ENCODE measurements around the gene RNF32.

RNF32 gene

DNA sequence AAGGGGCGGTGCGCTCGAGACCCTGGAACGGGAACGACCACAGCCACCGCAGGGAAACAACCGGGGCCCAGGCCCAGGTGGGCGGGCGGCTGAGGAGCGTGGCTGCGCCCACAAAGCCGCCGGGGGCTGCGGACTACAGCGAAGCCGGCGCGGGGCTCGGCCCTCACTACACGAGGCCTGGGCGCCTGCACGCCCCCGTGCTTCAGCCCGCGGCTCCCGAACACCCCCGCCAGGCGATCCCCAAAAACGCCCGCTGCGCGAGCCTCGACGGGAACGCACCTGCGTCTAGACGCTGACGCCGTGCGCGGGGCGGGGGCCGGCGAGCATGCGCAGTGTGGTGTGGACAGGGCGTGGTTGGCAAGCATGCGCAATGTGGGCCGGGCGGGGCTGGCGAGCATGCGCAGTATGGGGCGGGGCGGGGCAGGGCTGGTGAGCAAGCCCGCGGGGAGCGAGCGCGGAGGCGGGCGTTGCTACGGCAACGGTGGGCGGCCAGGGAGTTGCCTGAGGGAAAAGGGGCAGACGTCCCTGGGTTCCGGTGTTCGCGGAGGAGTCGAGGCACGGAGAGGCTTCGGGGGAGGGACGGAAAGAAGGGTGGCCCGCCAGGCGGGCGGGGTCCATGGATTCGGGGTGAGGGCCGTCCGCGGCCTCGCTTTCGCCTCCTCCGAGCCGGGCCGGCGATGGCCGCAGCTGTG is at the start of gene RNF32:
RNF32 (plus strand) TSS at position 518 of the 692 bp plus-strand sequence. CDS start 3,104 bp downstream, outside the sequence.
- no peaks in the 10 kb centered on the region for H3K9me3 ChIP-seq (ENCODE audit: control insufficient read depth, insufficient read depth, low read length)
- H3K36me3 ChIP-seq (ENCODE audit: control insufficient read depth, insufficient read depth, low read length) = no peaks in the 10 kb centered on the region
- peak within 1 kb of the TSS; percentile 81 for H3K4me3 ChIP-seq (ENCODE audit: low read depth, low read length)
- H3K27me3 ChIP-seq (ENCODE audit: control insufficient read depth, insufficient read depth, low read length) = peaks cover 4% of the 10 kb centered on the region
- H3K9ac ChIP-seq (ENCODE audit: low read depth, low read length) = peak within 1 kb of the TSS; percentile 90
- H3K4me1 ChIP-seq (ENCODE audit: control insufficient read depth, insufficient read depth, low read length) = peaks cover 9% of the 10 kb centered on the region

DNA sequence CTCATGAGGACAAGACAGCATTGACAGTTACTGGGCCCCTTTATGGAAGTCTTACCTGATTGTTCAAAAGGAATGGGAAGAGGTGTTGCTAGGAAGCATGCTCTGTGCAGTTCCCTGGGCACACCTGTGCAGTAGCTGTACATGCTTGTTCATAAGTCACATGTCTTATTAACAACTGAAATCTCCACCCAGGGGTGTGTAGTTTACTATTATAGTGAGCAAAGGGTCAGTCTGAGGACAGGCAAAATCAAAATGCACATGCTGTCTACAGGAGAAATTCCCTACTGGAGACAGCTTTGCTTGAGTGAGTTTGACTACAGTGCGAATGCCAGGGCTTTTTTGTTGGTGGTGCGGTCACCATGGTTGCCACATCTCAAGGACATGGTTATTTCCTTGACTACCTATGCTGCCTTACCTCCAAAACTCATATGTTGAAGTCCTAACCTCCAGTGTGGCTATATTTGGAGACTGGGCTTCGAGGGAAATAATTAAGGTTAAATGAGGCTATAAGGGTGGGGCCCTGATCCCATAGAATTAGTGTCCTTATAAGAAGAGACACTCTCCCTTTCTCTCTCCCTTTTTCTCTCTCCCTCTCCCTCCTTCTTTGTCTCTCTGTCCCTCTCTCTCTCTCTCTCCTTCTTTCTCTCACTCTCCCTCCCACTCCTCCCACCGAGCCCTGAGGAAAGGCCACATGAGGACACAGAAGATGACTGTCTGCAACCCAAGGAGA is 48.3 kb upstream of the RNF32 start:
- Histone ChIP-seq H3K27me3 (ENCODE audit: control insufficient read depth, insufficient read depth, low read length) (no peaks in the 10 kb centered on the region), H3K36me3 (ENCODE audit: control insufficient read depth, insufficient read depth, low read length) (peaks cover 4% of the 10 kb centered on the region), H3K9ac (ENCODE audit: low read depth, low read length) (no peak overlapping the region), H3K4me1 (ENCODE audit: control insufficient read depth, insufficient read depth, low read length) (no peaks in the 10 kb centered on the region), H3K4me3 (ENCODE audit: low read depth, low read length) (no peak overlapping the region), H3K9me3 (ENCODE audit: control insufficient read depth, insufficient read depth, low read length) (no peaks in the 10 kb centered on the region)

DNA sequence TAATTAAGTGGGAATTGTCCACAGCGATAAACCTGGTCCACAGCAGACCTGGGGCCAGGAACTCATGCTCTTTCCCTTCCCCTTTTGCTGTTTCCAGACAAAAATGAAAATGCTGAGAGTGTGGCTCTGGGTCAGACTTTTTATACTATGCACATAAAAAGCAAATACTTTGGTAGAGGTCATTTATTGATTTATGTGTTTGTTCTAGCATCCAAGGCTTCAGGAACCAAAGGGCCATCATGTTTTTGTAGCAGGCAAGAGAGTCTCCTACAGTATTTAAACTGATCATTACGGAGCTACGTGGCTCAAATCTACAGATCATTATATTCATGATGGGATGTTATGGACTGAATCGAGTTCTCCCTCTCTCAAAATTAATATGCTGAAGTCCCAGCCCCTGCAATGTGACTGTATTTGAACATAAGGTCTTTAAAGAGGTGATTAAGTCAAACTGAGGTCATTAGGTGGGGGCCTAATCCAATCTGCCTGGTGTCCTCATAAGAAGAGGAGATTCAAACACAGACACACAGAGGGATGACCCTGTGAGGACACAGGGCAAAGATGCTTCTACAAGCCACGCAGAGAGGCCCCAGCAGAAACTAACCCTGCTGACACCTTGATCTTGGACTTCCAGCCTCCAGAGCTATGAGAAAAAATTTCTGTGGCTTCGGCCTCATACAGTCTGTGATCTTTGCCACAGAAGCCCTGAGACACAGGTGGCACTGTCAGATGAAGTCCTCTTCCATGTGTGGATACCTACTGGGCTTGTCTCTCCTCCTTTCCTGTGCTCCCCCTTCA is 46.1 kb upstream of the RNF32 start:
- Histone ChIP-seq H3K27me3 (ENCODE audit: control insufficient read depth, insufficient read depth, low read length) (no peaks in the 10 kb centered on the region), H3K4me1 (ENCODE audit: control insufficient read depth, insufficient read depth, low read length) (no peaks in the 10 kb centered on the region), H3K9me3 (ENCODE audit: control insufficient read depth, insufficient read depth, low read length) (no peaks in the 10 kb centered on the region), H3K36me3 (ENCODE audit: control insufficient read depth, insufficient read depth, low read length) (peaks cover 4% of the 10 kb centered on the region), H3K4me3 (ENCODE audit: low read depth, low read length) (no peak overlapping the region), H3K9ac (ENCODE audit: low read depth, low read length) (no peak overlapping the region)

DNA sequence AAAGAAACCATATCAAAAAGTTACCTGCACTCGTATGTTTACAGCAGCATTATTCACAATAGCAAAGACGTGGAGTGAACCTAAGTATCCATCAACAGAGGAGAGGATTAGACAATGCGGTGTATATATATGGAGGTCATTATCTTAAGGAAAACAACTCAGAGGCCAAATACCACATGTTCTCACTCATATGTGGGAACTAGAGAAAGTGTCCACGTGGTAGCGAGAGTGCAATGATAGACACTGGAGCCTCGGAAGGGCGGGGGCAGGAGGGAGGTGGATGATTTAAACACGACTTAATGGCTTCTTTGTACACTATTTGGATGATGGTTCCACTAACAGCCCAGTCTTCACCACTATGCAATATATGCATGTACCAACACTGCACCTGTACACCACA is 40.1 kb upstream of the RNF32 start:
- Histone ChIP-seq H3K9me3 (ENCODE audit: control insufficient read depth, insufficient read depth, low read length) (no peaks in the 10 kb centered on the region), H3K4me3 (ENCODE audit: low read depth, low read length) (no peak overlapping the region), H3K27me3 (ENCODE audit: control insufficient read depth, insufficient read depth, low read length) (no peaks in the 10 kb centered on the region), H3K4me1 (ENCODE audit: control insufficient read depth, insufficient read depth, low read length) (no peaks in the 10 kb centered on the region), H3K9ac (ENCODE audit: low read depth, low read length) (no peak overlapping the region), H3K36me3 (ENCODE audit: control insufficient read depth, insufficient read depth, low read length) (no peaks in the 10 kb centered on the region)

DNA sequence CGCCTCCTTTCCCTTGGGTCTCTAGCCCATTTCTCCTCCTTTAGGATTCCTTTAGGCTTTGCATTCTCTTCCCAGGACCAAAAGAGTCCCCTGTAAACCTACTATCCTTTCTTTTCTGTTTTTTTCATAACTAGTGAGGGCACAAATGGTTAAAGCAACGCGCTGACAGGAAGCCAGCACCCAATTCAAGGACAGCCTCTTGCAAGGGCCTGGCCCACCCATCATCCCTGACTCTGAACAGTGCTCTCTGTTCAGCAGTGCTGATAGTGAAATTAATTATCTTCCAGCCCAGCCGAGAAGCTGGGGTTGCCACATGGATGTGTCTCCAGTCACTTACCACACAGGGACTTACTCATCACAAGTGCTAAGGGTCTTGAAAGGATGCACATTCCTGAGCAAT is 38.3 kb upstream of the RNF32 start:
- H3K27me3 ChIP-seq (ENCODE audit: control insufficient read depth, insufficient read depth, low read length) = no peaks in the 10 kb centered on the region
- no peaks in the 10 kb centered on the region for H3K9me3 ChIP-seq (ENCODE audit: control insufficient read depth, insufficient read depth, low read length)
- H3K9ac ChIP-seq (ENCODE audit: low read depth, low read length) = no peak overlapping the region
- H3K36me3 ChIP-seq (ENCODE audit: control insufficient read depth, insufficient read depth, low read length) = no peaks in the 10 kb centered on the region
- no peaks in the 10 kb centered on the region for H3K4me1 ChIP-seq (ENCODE audit: control insufficient read depth, insufficient read depth, low read length)
- no peak overlapping the region for H3K4me3 ChIP-seq (ENCODE audit: low read depth, low read length)

DNA sequence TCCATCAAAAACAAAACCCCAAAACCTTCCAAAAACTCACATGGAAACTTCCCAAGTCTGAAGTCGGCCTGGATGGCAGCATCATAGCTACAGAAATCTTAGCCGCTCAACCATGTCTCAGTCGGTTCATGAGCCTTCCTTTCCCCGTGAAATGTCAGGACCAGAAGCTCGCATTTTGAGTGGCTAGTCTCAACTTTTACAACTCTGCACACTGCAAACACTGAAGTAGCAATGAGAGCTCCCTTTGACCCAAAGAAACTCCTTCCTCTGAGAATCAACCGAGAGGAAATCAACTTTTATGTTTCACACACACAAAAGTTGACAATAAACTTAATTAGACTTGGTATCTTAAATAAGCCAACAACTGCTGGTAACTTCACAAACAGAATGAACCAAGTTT is 37.6 kb upstream of the RNF32 start:
- no peaks in the 10 kb centered on the region for H3K27me3 ChIP-seq (ENCODE audit: control insufficient read depth, insufficient read depth, low read length)
- no peaks in the 10 kb centered on the region for H3K4me1 ChIP-seq (ENCODE audit: control insufficient read depth, insufficient read depth, low read length)
- no peak overlapping the region for H3K4me3 ChIP-seq (ENCODE audit: low read depth, low read length)
- H3K9me3 ChIP-seq (ENCODE audit: control insufficient read depth, insufficient read depth, low read length) = no peaks in the 10 kb centered on the region
- H3K9ac ChIP-seq (ENCODE audit: low read depth, low read length) = no peak overlapping the region
- H3K36me3 ChIP-seq (ENCODE audit: control insufficient read depth, insufficient read depth, low read length) = no peaks in the 10 kb centered on the region

DNA sequence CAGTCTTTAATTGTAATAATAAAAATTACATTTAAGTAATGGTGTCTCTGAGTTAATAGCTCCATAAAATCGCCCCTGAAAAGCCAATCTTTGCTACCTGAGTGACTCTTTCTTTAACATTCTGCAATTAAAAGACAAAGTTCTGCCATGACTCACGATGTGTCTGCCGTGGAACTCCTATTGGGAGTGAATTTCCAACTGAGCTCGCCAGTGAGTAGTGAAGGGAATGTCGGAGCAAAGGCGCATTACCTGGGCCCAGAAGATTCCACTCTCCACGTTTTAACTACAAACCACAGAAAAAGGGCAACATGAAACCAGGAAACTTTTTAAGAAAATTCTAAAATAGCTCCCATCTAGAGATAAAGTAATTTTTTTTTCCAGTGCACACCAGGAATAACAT is 36.9 kb upstream of the RNF32 start:
- Histone ChIP-seq H3K4me3 (ENCODE audit: low read depth, low read length) (no peak overlapping the region), H3K36me3 (ENCODE audit: control insufficient read depth, insufficient read depth, low read length) (no peaks in the 10 kb centered on the region), H3K4me1 (ENCODE audit: control insufficient read depth, insufficient read depth, low read length) (no peaks in the 10 kb centered on the region), H3K9ac (ENCODE audit: low read depth, low read length) (no peak overlapping the region), H3K27me3 (ENCODE audit: control insufficient read depth, insufficient read depth, low read length) (no peaks in the 10 kb centered on the region), H3K9me3 (ENCODE audit: control insufficient read depth, insufficient read depth, low read length) (no peaks in the 10 kb centered on the region)

DNA sequence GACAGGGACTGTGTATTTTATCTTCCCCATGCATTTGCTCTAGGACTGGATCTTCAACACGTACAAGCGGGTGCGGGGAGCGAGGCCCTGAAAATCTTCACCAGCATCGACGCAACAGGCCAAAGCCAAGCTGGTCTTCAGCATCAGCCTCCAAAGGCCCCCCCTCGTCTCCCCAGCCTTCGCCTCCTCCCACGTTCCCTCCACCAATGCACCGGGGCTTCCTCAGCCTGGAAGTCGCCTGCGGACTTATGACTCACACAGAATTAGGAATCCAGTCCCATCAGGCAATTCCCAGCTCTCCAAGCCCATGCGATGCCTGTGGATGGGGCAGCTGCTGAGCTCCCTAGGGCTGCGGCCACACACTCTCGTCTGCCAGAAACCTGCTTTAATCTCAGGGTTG is 36.3 kb upstream of the RNF32 start:
- no peak overlapping the region for H3K4me3 ChIP-seq (ENCODE audit: low read depth, low read length)
- no peaks in the 10 kb centered on the region for H3K4me1 ChIP-seq (ENCODE audit: control insufficient read depth, insufficient read depth, low read length)
- no peaks in the 10 kb centered on the region for H3K9me3 ChIP-seq (ENCODE audit: control insufficient read depth, insufficient read depth, low read length)
- no peak overlapping the region for H3K9ac ChIP-seq (ENCODE audit: low read depth, low read length)
- no peaks in the 10 kb centered on the region for H3K27me3 ChIP-seq (ENCODE audit: control insufficient read depth, insufficient read depth, low read length)
- H3K36me3 ChIP-seq (ENCODE audit: control insufficient read depth, insufficient read depth, low read length) = no peaks in the 10 kb centered on the region

DNA sequence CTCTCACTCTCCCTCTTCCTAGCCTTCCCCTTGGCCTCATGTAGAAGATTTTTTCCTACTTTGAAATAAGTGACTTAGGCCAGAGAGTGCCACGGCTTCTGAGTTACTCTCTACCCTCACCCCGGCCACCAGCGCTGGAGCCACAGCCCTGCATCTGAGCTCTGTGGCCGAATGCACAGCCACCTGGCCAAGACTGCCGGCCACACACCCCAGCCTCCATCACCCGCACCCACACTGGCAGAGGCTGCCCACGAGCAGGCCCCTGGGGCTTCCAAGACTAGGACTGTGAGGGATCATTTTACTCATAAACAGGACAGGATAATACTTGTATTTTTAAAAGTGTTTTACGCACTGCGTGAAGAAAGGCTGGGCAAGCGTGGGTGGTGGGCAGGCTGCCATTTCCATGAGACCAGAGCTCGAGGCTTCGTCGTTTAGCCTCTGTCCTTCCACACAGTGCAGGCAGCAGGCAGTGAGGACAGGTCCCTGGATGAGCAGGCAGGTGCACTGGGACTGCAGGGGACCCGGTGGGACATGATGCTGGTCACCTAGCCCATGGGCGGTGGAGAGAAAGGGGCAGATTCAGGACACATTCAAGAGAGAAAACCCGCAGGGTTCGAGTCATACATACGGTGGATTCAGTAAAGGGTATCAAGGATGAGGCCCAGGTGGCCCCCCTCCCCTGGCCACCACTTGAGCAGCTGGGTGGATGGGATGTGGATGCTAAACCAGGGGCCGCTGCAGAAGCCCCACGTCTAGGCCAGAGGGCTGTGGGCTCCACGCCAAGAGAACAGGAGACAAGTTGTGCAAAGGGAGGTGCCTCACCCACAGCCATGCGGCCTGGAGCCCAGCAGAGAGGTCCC is 35.5 kb upstream of the RNF32 start:
- no peak overlapping the region for H3K9ac ChIP-seq (ENCODE audit: low read depth, low read length)
- no peaks in the 10 kb centered on the region for H3K27me3 ChIP-seq (ENCODE audit: control insufficient read depth, insufficient read depth, low read length)
- no peak overlapping the region for H3K4me3 ChIP-seq (ENCODE audit: low read depth, low read length)
- no peaks in the 10 kb centered on the region for H3K9me3 ChIP-seq (ENCODE audit: control insufficient read depth, insufficient read depth, low read length)
- no peaks in the 10 kb centered on the region for H3K36me3 ChIP-seq (ENCODE audit: control insufficient read depth, insufficient read depth, low read length)
- H3K4me1 ChIP-seq (ENCODE audit: control insufficient read depth, insufficient read depth, low read length) = no peaks in the 10 kb centered on the region

DNA sequence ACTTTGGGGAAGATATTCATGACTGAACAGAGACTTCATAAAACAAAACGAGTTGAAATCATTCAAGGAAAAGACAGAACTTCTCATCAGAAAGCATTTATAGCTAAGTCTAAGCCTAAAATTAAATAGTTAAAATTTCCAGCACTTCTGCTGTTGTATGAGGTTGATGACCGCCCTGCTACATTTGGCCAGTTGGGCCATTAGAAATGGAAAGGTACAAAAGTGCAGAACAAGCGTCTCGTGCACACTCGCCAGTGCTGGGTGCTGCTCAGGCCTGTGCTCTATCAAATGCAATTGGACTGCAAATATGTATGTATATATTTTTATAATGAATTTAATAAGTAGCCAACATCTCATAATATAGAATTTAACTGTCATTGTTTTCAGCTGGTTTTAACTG is 34.4 kb upstream of the RNF32 start:
- H3K27me3 ChIP-seq (ENCODE audit: control insufficient read depth, insufficient read depth, low read length) = no peaks in the 10 kb centered on the region
- H3K4me1 ChIP-seq (ENCODE audit: control insufficient read depth, insufficient read depth, low read length) = no peaks in the 10 kb centered on the region
- H3K9me3 ChIP-seq (ENCODE audit: control insufficient read depth, insufficient read depth, low read length) = no peaks in the 10 kb centered on the region
- H3K9ac ChIP-seq (ENCODE audit: low read depth, low read length) = no peak overlapping the region
- H3K4me3 ChIP-seq (ENCODE audit: low read depth, low read length) = no peak overlapping the region
- H3K36me3 ChIP-seq (ENCODE audit: control insufficient read depth, insufficient read depth, low read length) = no peaks in the 10 kb centered on the region

DNA sequence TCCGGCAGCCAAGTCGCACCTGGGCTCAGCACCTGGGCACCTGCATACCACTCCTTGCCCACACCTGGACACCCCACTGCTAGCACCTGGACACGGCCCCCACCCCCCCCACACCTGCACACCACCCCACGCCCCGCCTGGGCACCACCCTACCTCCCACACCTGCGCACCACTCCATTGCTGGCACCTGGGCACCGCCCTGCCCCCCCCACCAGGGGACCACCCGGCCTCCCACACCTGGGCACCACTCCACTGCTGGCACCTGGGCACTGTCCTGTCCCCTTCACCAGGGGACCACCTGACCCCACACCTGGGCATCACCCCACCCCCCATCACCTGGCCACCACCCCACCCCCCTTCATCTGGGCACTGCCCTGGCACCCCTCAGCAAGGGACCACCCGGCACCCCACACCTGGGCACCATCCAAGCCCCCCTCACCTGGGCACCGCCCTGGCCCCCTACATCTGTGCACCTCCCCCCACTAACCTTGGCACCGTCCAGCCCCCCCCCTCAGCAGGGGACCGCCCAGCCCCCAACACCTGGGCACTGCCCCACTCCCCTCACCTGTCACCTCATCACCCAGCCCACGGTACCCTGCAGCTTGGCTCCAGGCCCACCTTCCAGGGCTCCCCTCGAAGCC is 33.8 kb upstream of the RNF32 start:
- Histone ChIP-seq H3K9me3 (ENCODE audit: control insufficient read depth, insufficient read depth, low read length) (no peaks in the 10 kb centered on the region), H3K4me3 (ENCODE audit: low read depth, low read length) (no peak overlapping the region), H3K9ac (ENCODE audit: low read depth, low read length) (no peak overlapping the region), H3K36me3 (ENCODE audit: control insufficient read depth, insufficient read depth, low read length) (no peaks in the 10 kb centered on the region), H3K4me1 (ENCODE audit: control insufficient read depth, insufficient read depth, low read length) (no peaks in the 10 kb centered on the region), H3K27me3 (ENCODE audit: control insufficient read depth, insufficient read depth, low read length) (no peaks in the 10 kb centered on the region)
